DND-41 (cell line): ENCODE data around the gene KLHL12.

Experiments
- ATAC-seq: fragments of 200-7000 bp; cut with Tn5 transposase; 3 replicates; pipeline ENCODE4 v1.9.1; 2021; ENCODE audit warnings: low read depth; ENCODE audit not compliant: insufficient read depth
- DNase-seq: peaks from one replicate; pipeline ENCODE4 v3.0.0-alpha.2; 2020
- H2AFZ ChIP-seq: 2 replicates; pipeline ENCODE4 v1.6.0; 2012; ENCODE audit warnings: low read depth, low read length
- H3K27ac ChIP-seq: 2 replicates; pipeline ENCODE4 v1.5.1; 2012; ENCODE audit warnings: low read length, inconsistent platforms
- H3K27me3 ChIP-seq: fragments of 200-600 bp; sonication (generic); 2 replicates; pipeline ENCODE4 v1.6.0; 2012; ENCODE audit warnings: low read length, mild to moderate bottlenecking, inconsistent platforms; ENCODE audit not compliant: insufficient read depth, poor library complexity
- H3K36me3 ChIP-seq: 2 replicates; pipeline ENCODE4 v1.5.1; 2012; ENCODE audit warnings: low read length, inconsistent platforms; ENCODE audit not compliant: insufficient read depth
- H3K4me1 ChIP-seq: 2 replicates; pipeline ENCODE4 v1.5.1; 2012; ENCODE audit warnings: mild to moderate bottlenecking, low read length; ENCODE audit not compliant: insufficient read depth
- H3K4me2 ChIP-seq: 2 replicates; pipeline ENCODE4 v1.6.0; 2012; ENCODE audit warnings: mild to moderate bottlenecking, moderate library complexity, low read length, inconsistent platforms; ENCODE audit not compliant: insufficient read depth
- H3K4me3 ChIP-seq, 2 experiments: fragments of 200-600 bp in 1 of 2; shearing (Covaris generic) in 1 of 2; 2 replicates each; pipeline ENCODE4 v1.5.1; 2012 to 2016; ENCODE audit warnings: inconsistent platforms in 2 of 2, low read length in 2 of 2, mild to moderate bottlenecking in 2 of 2, low read depth in 1 of 2, moderate library complexity in 1 of 2
- H3K79me2 ChIP-seq: 2 replicates; pipeline ENCODE4 v1.6.0; 2012; ENCODE audit warnings: low read length, inconsistent platforms; ENCODE audit not compliant: insufficient read depth
- H3K9ac ChIP-seq: 2 replicates; pipeline ENCODE4 v1.6.0; 2012; ENCODE audit warnings: low read depth, mild to moderate bottlenecking, inconsistent platforms, low read length, moderate library complexity
- H3K9me3 ChIP-seq: 2 replicates; pipeline ENCODE4 v1.5.1; 2012; ENCODE audit warnings: low read length, moderate library complexity, mild to moderate bottlenecking, inconsistent platforms; ENCODE audit not compliant: insufficient read depth, severe bottlenecking
- H4K20me1 ChIP-seq: 2 replicates; pipeline ENCODE4 v1.6.0; 2012; ENCODE audit warnings: low read length; ENCODE audit not compliant: insufficient read depth
- EZH2 ChIP-seq: IDR thresholded peaks from 3 replicates; pipeline ENCODE4 v1.6.1; 2012; ENCODE audit warnings: borderline replicate concordance, low read depth, mild to moderate bottlenecking, moderate library complexity, low read length, inconsistent platforms; ENCODE audit not compliant: severe bottlenecking
- TF ChIP-seq, protein P1 (sequence below): IDR thresholded peaks from 2 replicates; pipeline ENCODE4 v1.5.1; 2012; ENCODE audit warnings: borderline replicate concordance, low read length, moderate library complexity, mild to moderate bottlenecking; ENCODE audit not compliant: poor library complexity, severe bottlenecking; ENCODE audit errors: extremely low read depth

The KLHL12 gene

DNA sequence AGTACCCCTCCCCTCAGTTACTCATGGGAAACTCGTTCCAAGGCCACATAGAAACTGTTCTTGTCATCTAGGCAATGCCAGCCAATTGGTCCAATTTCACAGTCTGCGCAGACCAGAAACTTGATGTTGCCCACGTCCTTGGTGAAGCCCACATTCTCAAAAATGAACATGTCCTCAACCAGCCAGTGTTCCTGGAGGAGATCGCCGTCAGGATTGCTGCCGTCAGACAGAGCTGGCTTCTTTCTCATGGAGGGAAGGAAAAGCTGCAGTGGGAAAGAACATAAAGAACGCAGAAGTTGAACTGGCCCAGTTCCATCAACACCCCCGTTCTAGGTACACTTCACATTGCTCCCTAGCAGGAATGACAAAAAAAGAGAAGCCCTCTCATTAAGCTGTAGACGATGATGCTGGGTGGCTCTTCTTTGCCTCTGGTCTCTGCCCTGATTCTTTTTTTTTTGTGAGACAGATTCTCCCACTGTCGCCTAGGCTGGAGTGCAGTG is 46.0 kb downstream of the KLHL12 start:
- no peaks in the 10 kb centered on the region for H3K9me3 ChIP-seq
- peaks cover 31% of the 10 kb centered on the region for H3K79me2 ChIP-seq
- H3K4me3 ChIP-seq = no peak overlapping the region
- H2AFZ ChIP-seq = no peak overlapping the region
- H3K36me3 ChIP-seq = peaks cover 40% of the 10 kb centered on the region
- TF ChIP-seq, protein P1, sequence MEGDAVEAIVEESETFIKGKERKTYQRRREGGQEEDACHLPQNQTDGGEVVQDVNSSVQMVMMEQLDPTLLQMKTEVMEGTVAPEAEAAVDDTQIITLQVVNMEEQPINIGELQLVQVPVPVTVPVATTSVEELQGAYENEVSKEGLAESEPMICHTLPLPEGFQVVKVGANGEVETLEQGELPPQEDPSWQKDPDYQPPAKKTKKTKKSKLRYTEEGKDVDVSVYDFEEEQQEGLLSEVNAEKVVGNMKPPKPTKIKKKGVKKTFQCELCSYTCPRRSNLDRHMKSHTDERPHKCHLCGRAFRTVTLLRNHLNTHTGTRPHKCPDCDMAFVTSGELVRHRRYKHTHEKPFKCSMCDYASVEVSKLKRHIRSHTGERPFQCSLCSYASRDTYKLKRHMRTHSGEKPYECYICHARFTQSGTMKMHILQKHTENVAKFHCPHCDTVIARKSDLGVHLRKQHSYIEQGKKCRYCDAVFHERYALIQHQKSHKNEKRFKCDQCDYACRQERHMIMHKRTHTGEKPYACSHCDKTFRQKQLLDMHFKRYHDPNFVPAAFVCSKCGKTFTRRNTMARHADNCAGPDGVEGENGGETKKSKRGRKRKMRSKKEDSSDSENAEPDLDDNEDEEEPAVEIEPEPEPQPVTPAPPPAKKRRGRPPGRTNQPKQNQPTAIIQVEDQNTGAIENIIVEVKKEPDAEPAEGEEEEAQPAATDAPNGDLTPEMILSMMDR = no peak
- no peak for TF ChIP-seq EZH2
- no peak overlapping the region for H3K4me2 ChIP-seq
- H4K20me1 ChIP-seq = peaks cover 13% of the 10 kb centered on the region
- H3K9ac ChIP-seq = no peak overlapping the region
- ATAC-seq (no peak), DNase-seq (no peak)
- no peaks in the 10 kb centered on the region for H3K27me3 ChIP-seq
- H3K27ac ChIP-seq = no peak overlapping the region
- 0 out of 2 replicates have a peak, but pooled peaks cover 5% of the 10 kb centered on the region for H3K4me1 ChIP-seq

DNA sequence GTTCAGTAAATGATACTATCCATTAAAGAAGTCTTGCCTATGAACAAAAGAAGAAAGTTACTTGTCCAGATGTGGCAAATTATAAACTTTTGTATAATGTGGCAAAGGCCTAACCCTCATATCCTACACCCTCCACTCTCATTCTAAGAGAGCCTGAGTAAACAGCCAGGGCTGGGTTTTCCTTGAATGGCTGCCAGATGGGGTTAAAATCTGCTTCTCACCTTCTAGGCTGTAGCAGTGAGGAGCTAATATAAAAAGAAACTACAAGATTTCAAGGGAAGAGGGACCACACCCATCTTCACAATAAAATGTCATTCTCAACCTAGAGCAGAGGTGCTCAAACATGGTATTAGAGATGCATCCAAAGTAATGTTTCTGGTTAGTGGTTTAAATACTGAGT is 47.0 kb downstream of the KLHL12 start:
- Histone ChIP-seq H3K27ac (no peak overlapping the region), H3K9ac (no peak overlapping the region), H3K27me3 (no peaks in the 10 kb centered on the region), H3K9me3 (no peaks in the 10 kb centered on the region), H4K20me1 (peaks cover 13% of the 10 kb centered on the region), H3K4me1 (no peaks in the 10 kb centered on the region), H3K79me2 (peaks cover 24% of the 10 kb centered on the region), H3K36me3 (peaks cover 37% of the 10 kb centered on the region), H3K4me2 (no peak overlapping the region), H3K4me3 (no peak overlapping the region), H2AFZ (no peak overlapping the region)
- no peak for ATAC-seq
- DNase-seq = no peak
- TF ChIP-seq EZH2 = no peak
- TF ChIP-seq, protein P1 = no peak

DNA sequence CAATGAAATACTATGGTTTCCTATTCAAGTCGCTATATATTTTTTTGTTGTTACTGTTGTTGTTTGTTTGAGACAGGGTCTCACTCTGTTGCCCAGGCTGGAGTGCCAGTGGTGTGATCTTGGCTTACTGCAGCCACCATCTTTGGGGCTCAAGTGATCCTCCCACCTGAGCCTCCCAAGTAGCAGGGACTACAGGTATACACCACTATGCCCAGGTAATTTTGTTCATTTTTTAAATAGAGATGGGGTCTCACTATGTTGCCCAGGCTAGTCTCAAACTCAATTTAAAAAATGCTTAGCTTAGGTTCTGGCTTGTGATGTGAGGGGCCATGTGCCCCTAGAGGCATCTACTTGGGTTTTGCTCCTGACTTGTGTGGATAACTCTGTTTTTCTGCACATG is 47.9 kb downstream of the KLHL12 start:
- Histone ChIP-seq H3K36me3 (peaks cover 32% of the 10 kb centered on the region), H2AFZ (no peak overlapping the region), H3K4me1 (no peaks in the 10 kb centered on the region), H4K20me1 (peaks cover 9% of the 10 kb centered on the region; the same call in 1 of the 2 replicates), H3K9me3 (no peaks in the 10 kb centered on the region), H3K4me2 (no peak overlapping the region), H3K9ac (no peak overlapping the region), H3K27me3 (no peaks in the 10 kb centered on the region), H3K27ac (no peak overlapping the region), H3K4me3 (no peak overlapping the region), H3K79me2 (peaks cover 15% of the 10 kb centered on the region)
- ATAC-seq (no peak), DNase-seq (no peak)
- TF ChIP-seq, protein P1 = no peak
- TF ChIP-seq EZH2 = no peak
